IMR-90 (cell line): Measurements from ENCODE around the gene ZNF486.

ENCODE experiments used
- BHLHE40 ChIP-seq: fragments of 150-350 bp; IDR thresholded peaks from 2 replicates; pipeline ENCODE4 v1.6.1; 2016; ENCODE audit warnings: mild to moderate bottlenecking, low read depth, low read length
- CEBPB ChIP-seq: IDR thresholded peaks from 2 replicates; pipeline ENCODE4 v1.6.1; 2012; ENCODE audit warnings: low read depth, low read length, improper control_type of control experiment
- CTCF ChIP-seq: conservative IDR thresholded peaks from 2 replicates; pipeline ENCODE4 v1.5.1; 2012; ENCODE audit warnings: mild to moderate bottlenecking, low read depth, low read length, improper control_type of control experiment
- ELK1 ChIP-seq: fragments of 150-350 bp; IDR thresholded peaks from 2 replicates; pipeline ENCODE4 v1.6.1; 2016; ENCODE audit warnings: low read depth, mild to moderate bottlenecking, low read length, moderate library complexity, borderline replicate concordance
- FOS ChIP-seq: fragments of 150-350 bp; IDR thresholded peaks from 2 replicates; pipeline ENCODE4 v1.6.1; 2016; ENCODE audit warnings: low read depth, low read length
- MAFK ChIP-seq: IDR thresholded peaks from 2 replicates; pipeline ENCODE4 v1.6.1; 2012; ENCODE audit warnings: low read depth, low read length, improper control_type of control experiment
- MAZ ChIP-seq: IDR thresholded peaks from 2 replicates; pipeline ENCODE4 v1.6.1; 2012; ENCODE audit warnings: low read depth, mild to moderate bottlenecking, low read length, improper control_type of control experiment, moderate library complexity, borderline replicate concordance
- MXI1 ChIP-seq: IDR thresholded peaks from 2 replicates; pipeline ENCODE4 v1.6.1; 2012; ENCODE audit warnings: low read depth, mild to moderate bottlenecking, low read length, moderate library complexity, borderline replicate concordance
- NFE2L2 ChIP-seq: fragments of 150-350 bp; IDR thresholded peaks from 2 replicates; pipeline ENCODE4 v1.6.1; 2016; ENCODE audit warnings: low read depth, mild to moderate bottlenecking, low read length
- POLR2A ChIP-seq: IDR thresholded peaks from 2 replicates; pipeline ENCODE4 v1.6.1; 2012; ENCODE audit warnings: mild to moderate bottlenecking, low read depth, low read length
- RAD21 ChIP-seq: IDR thresholded peaks from 2 replicates; pipeline ENCODE4 v1.6.1; 2012; ENCODE audit warnings: low read length, improper control_type of control experiment
- RCOR1 ChIP-seq: IDR thresholded peaks from 2 replicates; pipeline ENCODE4 v1.6.1; 2012; ENCODE audit warnings: mild to moderate bottlenecking, low read length, improper control_type of control experiment; ENCODE audit not compliant: insufficient replicate concordance
- RFX5 ChIP-seq: IDR thresholded peaks from 2 replicates; pipeline ENCODE4 v1.8.0; 2012; ENCODE audit warnings: low read depth, mild to moderate bottlenecking, low read length, moderate library complexity

DNA sequence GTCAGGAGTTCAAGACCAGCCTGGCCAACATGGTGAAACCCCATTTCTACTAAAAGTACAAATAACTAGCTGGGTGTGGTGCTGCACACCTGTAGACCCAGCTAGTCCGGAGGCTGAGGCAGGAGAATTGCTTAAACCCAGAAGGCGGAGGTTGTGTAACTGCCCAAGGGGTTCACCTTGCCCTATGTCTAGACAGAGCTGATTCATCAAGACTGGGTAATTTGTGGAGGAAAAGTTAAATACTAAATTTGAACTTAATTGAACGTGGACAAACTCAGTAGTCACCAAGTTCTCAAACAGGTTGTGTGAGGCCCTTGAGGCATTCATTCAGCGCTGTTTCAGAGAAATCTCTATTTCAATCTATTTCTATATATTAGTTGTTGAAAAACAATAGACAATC lies 13.7 kb upstream of the ZNF486 start:
- TF ChIP-seq POLR2A (no peak), CTCF (no peak), MXI1 (no peak), NFE2L2 (no peak), ELK1 (no peak), RAD21 (no peak), RCOR1 (no peak), CEBPB (no peak), FOS (no peak), BHLHE40 (no peak), MAFK (no peak), MAZ (no peak), RFX5 (no peak)
